PC-3 (cell line): ENCODE data around the gene NKTR.

Experiments
- CTCF ChIP-seq: fragments of 300-600 bp; sonication (generic); conservative IDR thresholded peaks from 2 replicates; pipeline ENCODE4 v1.5.1; 2017; ENCODE audit warnings: antibody characterized with exemption, low read depth, mild to moderate bottlenecking, low read length
- EZH2phosphoT487 ChIP-seq: fragments of 300-600 bp; sonication (generic); IDR thresholded peaks from 2 replicates; pipeline ENCODE4 v1.6.1; 2018; ENCODE audit warnings: mild to moderate bottlenecking, antibody characterized with exemption, low read length, borderline replicate concordance

DNA sequence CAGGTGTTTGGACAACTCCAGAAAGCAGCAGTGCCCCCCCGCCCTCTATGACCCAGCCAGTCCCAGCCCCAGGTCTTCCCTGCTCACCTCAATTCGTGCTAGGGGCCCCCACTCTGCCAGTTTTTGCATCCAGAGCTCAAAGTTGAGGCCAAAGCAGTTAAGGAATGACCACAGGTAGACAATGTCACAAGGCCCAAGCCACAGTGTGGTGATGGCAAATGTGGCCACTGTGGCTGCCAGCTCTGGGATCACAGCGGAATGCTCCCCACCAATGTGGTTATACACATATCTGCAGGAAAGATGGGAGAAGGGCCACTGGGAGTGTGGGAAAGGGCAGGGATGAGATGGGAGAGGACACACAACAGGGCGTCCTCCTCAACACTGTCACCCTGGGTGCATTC lies 93.0 kb downstream of the NKTR start:
- TF ChIP-seq CTCF = no peak
- no peak for TF ChIP-seq EZH2phosphoT487
